Hepatocyte (in vitro differentiated cells): ENCODE measurements around the gene GPR55. TPM values are rescaled to one million over a fixed set of nuclear protein-coding genes. Genes with fewer than 3 reads are reported as not detected.

Experiments
- DNase-seq: peaks from one replicate; pipeline ENCODE4 v3.0.0-alpha.2; 2016; ENCODE audit warnings: low spot score
- H2AFZ ChIP-seq: fragments of 200-600 bp; sonication (generic); 2 replicates; pipeline ENCODE4 v1.6.0; 2016; ENCODE audit warnings: antibody characterized with exemption, mild to moderate bottlenecking
- H3K27ac ChIP-seq: fragments of 200-600 bp; sonication (generic); 2 replicates; pipeline ENCODE4 v1.5.1; 2016; ENCODE audit warnings: mild to moderate bottlenecking
- H3K27me3 ChIP-seq: fragments of 200-600 bp; sonication (generic); 2 replicates; pipeline ENCODE4 v1.6.1; 2016
- H3K36me3 ChIP-seq: fragments of 200-600 bp; sonication (generic); replicated peaks from 2 replicates; pipeline ENCODE4 v1.5.1; 2016; ENCODE audit warnings: low read depth; ENCODE audit not compliant: insufficient read depth
- H3K4me1 ChIP-seq: fragments of 200-600 bp; sonication (generic); 2 replicates; pipeline ENCODE4 v1.5.1; 2016; ENCODE audit warnings: mild to moderate bottlenecking, moderate library complexity; ENCODE audit not compliant: insufficient read depth
- H3K4me2 ChIP-seq: fragments of 200-600 bp; sonication (generic); 2 replicates; pipeline ENCODE4 v1.6.0; 2016
- H3K4me3 ChIP-seq: fragments of 200-600 bp; sonication (generic); 2 replicates; pipeline ENCODE4 v1.5.1; 2016; ENCODE audit warnings: mild to moderate bottlenecking
- H3K79me2 ChIP-seq: fragments of 200-600 bp; sonication (generic); 2 replicates; pipeline ENCODE4 v1.6.0; 2017; ENCODE audit warnings: mild to moderate bottlenecking
- H3K9me2 ChIP-seq: fragments of 200-600 bp; sonication (generic); replicated peaks from 2 replicates; pipeline ENCODE4 v1.6.0; 2017; ENCODE audit warnings: mild to moderate bottlenecking; ENCODE audit not compliant: insufficient read depth
- H3K9me3 ChIP-seq: fragments of 200-600 bp; sonication (generic); 2 replicates; pipeline ENCODE4 v1.5.1; 2016; ENCODE audit warnings: low read depth, mild to moderate bottlenecking
- H4K20me1 ChIP-seq: fragments of 200-600 bp; sonication (generic); 2 replicates; pipeline ENCODE4 v1.6.0; 2016; ENCODE audit warnings: mild to moderate bottlenecking; ENCODE audit not compliant: insufficient read depth, poor library complexity, severe bottlenecking
- EZH2 ChIP-seq: fragments of 200-600 bp; sonication (generic); IDR thresholded peaks from 2 replicates; pipeline ENCODE4 v1.6.1; 2016; ENCODE audit warnings: antibody characterized with exemption, mild to moderate bottlenecking, borderline replicate concordance
- EZH2phosphoT487 ChIP-seq: fragments of 200-600 bp; sonication (generic); IDR thresholded peaks from one replicate; pipeline ENCODE4 v1.6.1; 2018; ENCODE audit warnings: antibody characterized with exemption, mild to moderate bottlenecking, low read depth, moderate library complexity; ENCODE audit not compliant: unreplicated experiment, severe bottlenecking
- WGBS: methylation state at CpG from one replicate; pipeline ENCODE4 v1.1.6; 2016; ENCODE audit warnings: low lambda C conversion rate; ENCODE audit errors: missing lambda C conversion rate; 5-methylcytosine and 5-hydroxymethylcytosine counted together
- polyA plus RNA-seq: library from polyadenylated mRNA; unstranded; fragments of >200 nt; fragmentation: Nextera tagmentation; extraction: Ambion mirVana; gene quantifications from 2 replicates; pipeline ENCODE4 v1.2.1, GENCODE V29; 2016
- total RNA-seq: library from RNA; depleted of rRNA; stranded (reverse); fragments of >200 nt; gene quantifications from 2 replicates; pipeline ENCODE4 v1.2.3, GENCODE V29; 2014
- TF ChIP-seq, protein P1 (sequence below): fragments of 200-600 bp; sonication (generic); IDR thresholded peaks from 2 replicates; pipeline ENCODE4 v1.5.1; 2016; ENCODE audit warnings: antibody characterized with exemption, mild to moderate bottlenecking; ENCODE audit not compliant: poor library complexity

The GPR55 gene
- total and polyA plus RNA-seq, 2 experiments from 2014 or later: 0.83 TPM; not detected in 1

DNA sequence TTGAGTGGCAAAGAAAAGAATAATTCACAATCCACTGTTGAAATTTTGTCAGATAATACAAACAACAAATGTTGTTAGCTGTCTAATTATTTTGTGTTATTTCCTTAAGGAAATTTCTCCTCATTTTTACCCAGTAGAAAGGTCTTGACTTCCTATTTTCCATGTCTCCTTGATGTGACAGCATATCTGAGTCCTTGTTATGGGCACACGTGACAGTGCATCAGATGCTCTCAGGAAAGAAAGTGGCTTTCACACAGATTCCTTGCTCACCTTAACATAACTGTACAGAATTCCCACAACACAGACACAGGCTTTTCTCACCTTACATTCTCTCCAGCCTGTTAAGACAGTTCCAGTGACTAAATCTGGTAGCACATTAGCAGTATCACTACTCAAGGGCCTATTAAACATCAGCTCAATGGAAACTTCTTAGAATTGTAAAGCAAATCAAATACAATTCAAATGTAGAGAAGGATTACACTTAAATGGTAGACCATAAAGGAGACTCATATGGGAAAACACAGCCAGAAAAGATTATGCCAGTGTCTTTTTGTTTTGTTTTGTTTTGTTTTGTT is 30.2 kb upstream of the GPR55 start:
- Histone ChIP-seq H3K4me3 (no peak overlapping the region), H3K27me3 (no peaks in the 10 kb centered on the region), H4K20me1 (no peaks in the 10 kb centered on the region), H3K36me3 (no peaks in the 10 kb centered on the region), H3K4me1 (peaks cover 4% of the 10 kb centered on the region), H3K79me2 (no peaks in the 10 kb centered on the region), H3K9me3 (no peaks in the 10 kb centered on the region), H3K27ac (no peak overlapping the region), H2AFZ (no peak overlapping the region), H3K4me2 (no peak overlapping the region), H3K9me2 (no peaks in the 10 kb centered on the region)
- TF ChIP-seq EZH2 (no peak), EZH2phosphoT487 (no peak)
- TF ChIP-seq, protein P1, sequence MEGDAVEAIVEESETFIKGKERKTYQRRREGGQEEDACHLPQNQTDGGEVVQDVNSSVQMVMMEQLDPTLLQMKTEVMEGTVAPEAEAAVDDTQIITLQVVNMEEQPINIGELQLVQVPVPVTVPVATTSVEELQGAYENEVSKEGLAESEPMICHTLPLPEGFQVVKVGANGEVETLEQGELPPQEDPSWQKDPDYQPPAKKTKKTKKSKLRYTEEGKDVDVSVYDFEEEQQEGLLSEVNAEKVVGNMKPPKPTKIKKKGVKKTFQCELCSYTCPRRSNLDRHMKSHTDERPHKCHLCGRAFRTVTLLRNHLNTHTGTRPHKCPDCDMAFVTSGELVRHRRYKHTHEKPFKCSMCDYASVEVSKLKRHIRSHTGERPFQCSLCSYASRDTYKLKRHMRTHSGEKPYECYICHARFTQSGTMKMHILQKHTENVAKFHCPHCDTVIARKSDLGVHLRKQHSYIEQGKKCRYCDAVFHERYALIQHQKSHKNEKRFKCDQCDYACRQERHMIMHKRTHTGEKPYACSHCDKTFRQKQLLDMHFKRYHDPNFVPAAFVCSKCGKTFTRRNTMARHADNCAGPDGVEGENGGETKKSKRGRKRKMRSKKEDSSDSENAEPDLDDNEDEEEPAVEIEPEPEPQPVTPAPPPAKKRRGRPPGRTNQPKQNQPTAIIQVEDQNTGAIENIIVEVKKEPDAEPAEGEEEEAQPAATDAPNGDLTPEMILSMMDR: no peak
- DNase-seq: no peak
- 88% methylated on average over 1 of the region's 1 CpG for WGBS

DNA sequence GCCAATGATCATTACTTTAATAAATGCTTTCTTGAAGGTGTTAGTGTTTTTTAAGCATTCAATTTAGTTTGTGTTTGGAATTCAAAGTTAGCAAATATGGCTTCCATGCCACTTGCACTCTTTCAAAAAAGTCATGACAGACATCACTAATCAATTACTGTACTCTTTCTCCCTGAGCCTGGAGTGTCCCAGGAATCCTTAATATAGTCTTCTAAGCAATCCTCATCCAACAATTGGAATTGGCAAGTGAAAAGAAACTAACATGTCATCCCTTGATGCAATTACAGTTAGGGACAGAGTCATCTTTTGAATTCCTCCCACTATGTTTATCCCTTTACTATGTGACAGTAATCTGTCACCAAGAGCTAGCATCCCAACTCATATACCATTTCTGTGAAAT is 29.7 kb upstream of the GPR55 start:
- no peaks in the 10 kb centered on the region for H3K9me2 ChIP-seq
- H3K79me2 ChIP-seq: no peaks in the 10 kb centered on the region
- H3K4me1 ChIP-seq: peaks cover 4% of the 10 kb centered on the region
- H4K20me1 ChIP-seq: no peaks in the 10 kb centered on the region
- H3K4me3 ChIP-seq: no peak overlapping the region
- no peak overlapping the region for H3K4me2 ChIP-seq
- no peaks in the 10 kb centered on the region for H3K9me3 ChIP-seq
- no peaks in the 10 kb centered on the region for H3K27me3 ChIP-seq
- no peaks in the 10 kb centered on the region for H3K36me3 ChIP-seq
- no peak for DNase-seq
- no peak for TF ChIP-seq EZH2
- TF ChIP-seq, protein P1: no peak
- TF ChIP-seq EZH2phosphoT487: no peak
- no peak overlapping the region for H2AFZ ChIP-seq
- no peak overlapping the region for H3K27ac ChIP-seq

DNA sequence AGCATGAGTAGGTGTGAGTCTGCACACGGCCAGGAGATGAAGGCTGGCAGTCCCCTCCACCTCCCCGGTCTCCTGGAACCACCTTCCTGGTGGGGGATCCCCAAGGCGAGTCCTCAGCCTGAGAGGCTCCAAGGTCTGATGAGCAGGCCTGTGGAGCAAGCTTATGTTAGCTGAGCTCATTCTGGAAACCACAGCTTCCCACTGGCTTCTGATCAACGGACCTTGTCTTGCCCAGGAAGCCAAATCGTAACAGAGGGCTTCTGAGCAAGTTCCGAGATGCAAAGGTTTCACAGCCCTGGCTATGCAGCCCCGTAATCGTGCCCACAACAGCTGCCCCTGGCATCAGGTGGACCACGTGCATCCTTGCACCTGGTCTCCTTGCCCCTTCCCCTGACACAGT is 28.8 kb upstream of the GPR55 start:
- 93% methylated on average over 9 of the region's 9 CpGs for WGBS
- no peaks in the 10 kb centered on the region for H3K36me3 ChIP-seq
- H3K4me1 ChIP-seq: peaks cover 4% of the 10 kb centered on the region
- no peaks in the 10 kb centered on the region for H3K9me3 ChIP-seq
- H3K9me2 ChIP-seq: no peaks in the 10 kb centered on the region
- no peaks in the 10 kb centered on the region for H4K20me1 ChIP-seq
- no peak overlapping the region for H3K4me2 ChIP-seq
- no peaks in the 10 kb centered on the region for H3K79me2 ChIP-seq
- TF ChIP-seq EZH2phosphoT487 (no peak), EZH2 (no peak)
- TF ChIP-seq, protein P1: no peak
- no peak overlapping the region for H3K4me3 ChIP-seq
- H3K27me3 ChIP-seq: no peaks in the 10 kb centered on the region
- H3K27ac ChIP-seq: no peak overlapping the region
- no peak for DNase-seq
- no peak overlapping the region for H2AFZ ChIP-seq
